ENCODE results near the gene ATP1B3.
"Not testable (repeated sequence)": the region's sequence is repeated elsewhere in the genome, so short reads cannot be mapped to it uniquely, and the experiment has no call there.

Gene ATP1B3

DNA sequence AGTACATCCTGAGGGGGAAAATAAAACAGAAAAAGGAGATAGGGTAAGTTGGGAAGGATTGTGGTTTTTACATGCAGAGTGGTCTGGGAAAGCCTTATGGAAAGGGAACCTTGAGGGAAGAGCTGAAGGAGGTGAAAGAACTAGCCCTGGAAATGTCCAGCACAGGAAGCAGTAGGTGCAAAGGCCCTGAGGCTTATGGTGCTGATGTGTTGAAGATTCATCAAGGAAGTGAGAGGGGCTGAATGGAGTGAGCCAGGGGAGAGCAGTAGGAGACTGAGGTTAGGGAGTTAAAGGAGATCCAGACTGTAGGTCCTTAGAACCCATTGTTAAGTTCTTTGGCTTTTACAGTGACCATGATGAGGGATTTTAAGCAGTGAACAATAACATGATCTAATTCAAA, 33.0 kb downstream of the ATP1B3 start:
- DNase-seq, result no peak

DNA sequence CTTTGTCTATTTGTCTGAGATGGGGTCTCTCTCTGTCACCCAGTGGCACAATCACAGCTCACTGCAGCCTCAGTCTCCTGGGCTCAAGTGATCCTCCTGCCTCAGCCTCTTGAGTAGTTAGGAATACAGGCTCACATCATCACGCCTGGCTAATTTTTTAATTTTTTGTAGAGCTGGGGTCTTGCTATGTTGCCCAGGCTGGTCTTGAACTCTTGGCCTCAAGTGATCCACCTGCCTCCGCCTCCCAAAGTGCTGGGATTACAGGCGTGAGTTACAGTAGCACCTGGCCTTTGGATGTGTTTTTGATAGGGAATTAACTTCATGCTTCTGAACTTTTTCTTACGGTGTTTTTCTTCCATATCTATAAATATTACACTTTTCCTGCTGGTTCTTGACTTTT, 33.5 kb downstream of the ATP1B3 start:
- DNase-seq, result not testable (repeated sequence)

DNA sequence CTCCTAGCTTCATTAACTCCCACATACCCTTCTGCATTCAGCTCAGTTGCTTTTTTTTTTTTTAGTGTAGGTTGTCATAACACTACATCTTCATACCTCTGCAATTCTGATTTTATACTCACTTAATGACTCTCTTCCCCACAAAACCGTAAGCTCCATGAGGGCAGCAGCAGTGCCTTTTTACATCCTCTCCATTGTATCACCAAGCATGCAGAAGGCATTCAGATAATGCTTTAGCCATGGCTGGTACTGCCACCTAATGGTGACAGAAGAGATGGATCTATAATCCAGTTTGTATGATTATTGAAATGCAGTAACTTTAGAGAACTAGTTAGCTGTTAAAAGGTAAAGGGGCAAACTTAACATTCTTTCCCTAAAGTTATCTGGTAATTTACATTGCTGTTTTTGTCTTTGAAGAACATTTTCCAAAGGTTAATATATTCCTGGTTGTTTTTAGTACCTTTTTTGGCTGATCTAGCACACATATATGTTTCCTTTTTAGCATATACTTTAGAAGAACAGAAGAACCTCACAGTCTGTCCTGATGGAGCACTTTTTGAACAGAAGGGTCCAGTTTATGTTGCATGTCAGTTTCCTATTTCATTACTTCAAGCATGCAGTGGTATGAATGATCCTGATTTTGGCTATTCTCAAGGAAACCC, 36.8 kb downstream of the ATP1B3 start:
- no peak for DNase-seq

DNA sequence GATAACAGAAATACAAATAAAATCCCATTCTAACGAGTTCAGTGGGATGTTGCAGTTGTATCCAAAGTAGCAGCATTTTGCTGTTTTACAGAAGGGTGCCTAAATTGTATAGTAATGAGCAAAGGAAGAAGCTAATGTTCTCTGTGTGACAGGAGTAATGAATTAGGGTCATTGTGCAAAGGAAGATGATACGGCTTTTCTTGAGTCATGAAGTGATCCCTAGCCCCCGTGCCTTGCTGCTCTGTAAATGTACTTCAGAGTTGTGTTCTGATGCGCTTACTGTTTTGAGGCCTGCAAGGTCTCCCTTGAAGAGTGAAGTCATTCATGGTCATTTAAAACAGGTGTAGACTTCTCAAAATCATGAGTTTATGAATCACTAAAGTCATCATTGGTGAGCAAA, 37.9 kb downstream of the ATP1B3 start:
- DNase-seq, result no peak

DNA sequence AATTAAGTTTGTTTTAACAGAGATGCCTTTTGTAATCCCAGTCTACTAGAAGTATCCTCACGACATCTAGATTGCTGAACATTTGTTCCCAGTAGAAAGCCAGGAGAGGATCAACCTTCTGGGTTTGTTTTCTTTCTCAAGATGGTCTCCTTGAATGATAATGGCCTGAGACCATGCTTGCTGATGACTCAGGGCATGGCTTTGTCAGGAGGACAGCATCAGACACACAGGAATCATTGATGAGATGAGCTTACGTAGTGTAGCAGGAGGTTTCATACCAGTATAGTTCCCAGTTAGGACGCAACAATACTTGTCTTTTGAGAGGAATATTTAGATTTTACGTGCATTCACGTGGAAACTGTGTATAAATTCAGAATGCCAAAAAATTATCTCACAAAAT, 38.6 kb downstream of the ATP1B3 start:
- no peak for DNase-seq

DNA sequence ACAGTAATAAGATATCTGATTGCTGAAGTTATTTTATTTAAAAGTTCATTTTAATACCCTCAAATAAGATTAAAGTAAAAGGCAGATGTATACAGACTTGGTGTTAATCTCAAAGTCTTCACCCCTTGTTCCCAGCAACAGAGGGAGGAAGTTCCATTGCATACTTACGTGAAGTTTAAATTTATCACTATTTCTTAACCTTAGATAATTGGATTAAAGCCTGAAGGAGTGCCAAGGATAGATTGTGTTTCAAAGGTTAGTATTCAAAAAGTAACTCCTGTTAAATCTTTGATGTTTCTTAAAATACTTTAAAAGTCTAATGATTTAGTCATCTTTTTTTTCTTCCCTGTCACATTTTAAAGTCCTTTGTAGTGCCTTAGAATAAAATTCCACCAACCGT, 39.3 kb downstream of the ATP1B3 start:
- DNase-seq, result no peak

DNA sequence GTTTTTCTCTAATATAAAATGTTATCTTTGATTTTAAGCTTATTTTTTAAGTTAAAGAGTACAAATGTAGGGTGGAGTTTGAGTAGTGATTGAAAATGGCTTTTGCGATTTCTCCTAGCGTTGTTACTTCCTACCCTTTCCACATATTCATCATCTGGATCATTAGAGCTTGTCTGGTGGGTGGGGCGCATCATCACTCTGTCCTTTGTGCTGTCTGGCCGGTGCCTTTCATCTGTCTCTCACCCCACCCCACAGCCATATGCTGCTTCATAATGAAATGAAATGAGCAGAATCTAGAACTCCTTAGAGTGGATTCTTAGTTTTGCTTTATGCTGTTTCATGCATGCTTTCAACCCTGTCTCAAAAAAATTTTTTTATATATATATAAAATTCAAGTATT, 44.3 kb downstream of the ATP1B3 start:
- no peak for DNase-seq

DNA sequence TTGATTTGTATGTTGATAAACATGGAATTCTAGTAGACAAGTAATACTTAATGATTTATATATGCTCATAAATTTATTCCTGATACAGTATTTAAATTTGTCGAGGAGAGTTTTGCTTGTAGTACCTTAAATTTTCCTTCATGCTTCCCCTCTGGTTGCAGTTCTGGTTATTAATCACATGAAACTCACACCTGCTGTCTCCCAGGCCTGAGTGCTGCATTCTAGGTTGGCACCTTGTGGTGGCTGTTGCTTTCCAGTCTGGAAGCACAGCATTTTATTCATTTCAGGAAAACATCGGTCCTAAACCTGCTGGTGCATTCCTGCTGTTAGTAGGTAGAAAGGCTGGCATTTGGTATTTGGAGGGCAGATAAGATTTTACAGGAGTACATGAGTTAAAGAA, 44.9 kb downstream of the ATP1B3 start:
- DNase-seq, result no peak

DNA sequence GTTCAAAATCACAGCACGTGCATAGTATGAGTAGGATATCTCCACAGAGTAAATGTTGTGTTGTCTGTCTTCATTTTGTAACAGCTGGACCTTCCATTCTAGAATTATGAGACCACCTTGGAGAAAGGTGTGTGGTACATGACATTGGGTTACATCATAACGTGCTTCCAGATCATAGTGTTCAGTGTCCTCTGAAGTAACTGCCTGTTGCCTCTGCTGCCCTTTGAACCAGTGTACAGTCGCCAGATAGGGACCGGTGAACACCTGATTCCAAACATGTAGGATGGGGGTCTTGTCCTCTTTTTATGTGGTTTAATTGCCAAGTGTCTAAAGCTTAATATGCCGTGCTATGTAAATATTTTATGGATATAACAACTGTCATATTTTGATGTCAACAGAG, 49.2 kb downstream of the ATP1B3 start:
- DNase-seq, result not testable (repeated sequence)

DNA sequence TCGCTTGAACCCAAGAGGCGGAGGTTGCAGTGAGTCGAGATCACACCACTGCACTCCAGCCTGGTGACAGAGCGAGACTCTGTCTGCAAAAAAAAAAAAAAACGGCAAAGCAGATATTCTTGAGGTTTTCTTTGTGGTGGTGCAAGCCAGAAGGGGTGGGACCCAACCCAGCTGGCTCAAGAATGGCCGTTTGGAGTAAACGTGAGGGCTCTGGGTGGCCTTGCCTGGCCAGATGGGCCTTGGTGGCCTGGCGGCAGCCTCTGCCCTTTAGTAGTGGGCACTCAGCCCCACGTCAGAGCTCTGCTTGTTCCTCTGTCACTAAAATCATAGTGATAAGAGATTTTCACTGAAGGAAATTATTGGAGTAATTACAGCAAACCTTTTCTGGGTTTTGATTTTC, 50.5 kb downstream of the ATP1B3 start:
- no peak for DNase-seq

DNA sequence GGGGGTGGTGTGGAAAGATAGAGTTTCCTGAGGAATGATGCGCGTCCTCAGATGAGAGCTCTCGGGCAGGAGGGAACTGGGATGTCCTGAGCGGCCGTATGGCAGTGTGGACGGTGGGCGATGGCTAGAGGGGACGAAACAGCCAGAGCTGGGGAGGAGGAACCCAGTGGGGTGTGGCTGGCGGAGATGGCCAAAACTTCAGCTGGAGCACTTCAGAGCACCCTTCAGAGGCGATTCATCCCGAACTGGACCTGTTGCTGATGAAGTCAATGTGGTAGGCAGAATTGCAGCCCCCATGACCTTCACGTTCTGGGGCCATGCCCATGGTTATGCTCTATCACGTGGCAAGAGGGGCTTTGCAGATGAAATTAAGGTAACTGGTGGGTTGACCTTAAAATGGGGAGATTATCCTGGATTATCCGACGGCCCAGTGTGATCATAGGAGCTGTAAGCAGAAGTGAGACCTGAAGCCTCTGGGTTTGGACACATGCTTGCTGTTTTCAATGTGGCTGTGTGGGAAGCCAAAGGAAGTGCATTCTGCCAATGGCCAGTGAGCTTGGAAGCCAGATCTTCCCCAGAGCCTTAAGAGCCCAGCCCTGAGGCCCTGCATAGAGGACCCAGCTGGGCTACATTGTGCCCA, 52.3 kb downstream of the ATP1B3 start:
- DNase-seq, result no peak

DNA sequence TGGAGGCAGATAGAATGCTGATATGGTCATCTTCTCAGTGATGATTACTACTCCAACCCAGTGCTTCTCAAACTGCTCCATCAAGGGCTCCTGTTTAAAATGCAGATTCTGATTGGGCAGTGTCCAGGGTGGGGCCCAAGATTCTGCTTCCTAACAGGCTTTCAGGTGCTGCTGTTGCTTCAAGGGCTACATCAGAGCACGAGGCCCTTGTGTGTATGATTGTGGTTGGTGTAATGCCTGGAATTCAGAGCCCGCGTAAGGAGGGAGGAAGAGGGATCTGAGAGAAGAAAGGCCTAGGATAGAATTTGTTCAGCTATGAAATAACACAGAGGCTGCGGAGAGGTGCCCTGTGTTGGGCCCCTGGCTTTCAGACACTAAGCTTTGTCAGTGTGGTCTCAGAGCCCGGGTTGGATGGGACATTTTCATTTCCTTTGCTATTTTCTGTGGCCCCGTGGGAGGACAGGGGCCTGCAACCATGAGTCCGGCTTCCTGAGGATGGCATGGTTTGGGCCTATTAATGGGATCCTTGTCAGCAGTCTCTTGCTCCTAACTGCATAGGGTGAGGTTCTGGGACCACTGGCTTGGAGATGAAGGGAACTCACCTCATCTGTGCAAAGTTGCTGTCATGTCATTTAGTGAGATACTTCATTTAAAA, 53.0 kb downstream of the ATP1B3 start:
- no peak for DNase-seq

DNA sequence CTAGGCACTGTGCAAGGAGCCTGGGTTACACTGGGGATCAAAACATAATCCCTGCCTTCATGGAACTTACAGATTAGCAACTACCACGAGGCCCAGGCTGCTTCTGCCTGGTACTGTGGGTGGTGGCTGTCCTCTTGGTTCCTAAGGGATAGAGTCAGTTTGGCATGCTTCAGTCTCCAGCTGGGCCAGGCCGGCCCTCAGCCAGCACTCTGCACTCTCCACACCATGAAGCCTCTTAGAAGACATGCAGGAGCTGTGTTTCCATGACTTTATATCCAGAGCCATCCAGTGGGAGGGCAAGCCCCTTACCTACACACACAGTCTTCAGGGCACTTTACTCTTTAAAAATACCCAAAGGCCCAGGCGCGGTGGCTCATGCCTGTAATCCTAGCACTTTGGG, 54.4 kb downstream of the ATP1B3 start:
- DNase-seq, result no peak

DNA sequence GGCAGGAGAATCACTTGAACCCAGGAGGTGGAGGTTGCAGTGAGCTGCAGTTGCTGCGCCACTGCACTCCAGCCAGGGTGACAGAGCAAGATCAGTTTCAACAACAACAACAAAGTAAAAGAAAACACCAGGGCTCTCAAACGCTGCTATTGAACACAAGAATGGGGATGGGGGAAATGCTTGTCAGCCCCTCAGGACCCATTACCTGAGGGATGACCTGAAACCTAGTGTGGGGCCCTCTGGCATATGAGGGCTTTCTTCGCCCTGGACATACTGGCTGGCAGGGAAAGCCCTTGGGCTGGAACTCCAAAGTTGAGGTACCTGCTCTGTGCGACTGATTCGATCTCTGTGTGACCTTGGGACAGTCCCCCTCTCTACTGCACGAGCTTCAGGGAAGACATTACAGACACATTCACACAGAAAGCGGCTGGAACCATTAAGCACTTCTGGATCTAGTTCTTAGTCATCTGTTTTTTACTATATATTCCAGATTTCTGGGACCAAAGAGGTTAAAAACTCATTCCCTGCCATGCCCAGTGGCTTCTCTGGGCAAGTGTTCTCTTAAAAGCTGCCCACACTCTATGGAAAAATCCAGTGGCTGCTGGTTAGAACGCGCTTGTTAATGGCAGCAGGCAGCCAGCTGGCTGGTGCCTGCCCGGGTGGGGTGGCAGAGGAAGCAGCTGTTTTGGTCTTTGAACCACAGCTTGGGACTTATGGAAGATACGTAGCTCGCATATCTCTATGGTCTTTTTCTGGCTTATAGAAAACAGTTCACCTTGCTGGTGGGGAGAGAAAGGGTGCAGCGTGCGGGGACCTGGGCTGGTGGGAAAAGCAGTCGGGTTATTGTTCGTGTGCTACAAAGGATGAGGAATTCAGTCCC, 57.2 kb downstream of the ATP1B3 start:
- DNase-seq, result no peak

DNA sequence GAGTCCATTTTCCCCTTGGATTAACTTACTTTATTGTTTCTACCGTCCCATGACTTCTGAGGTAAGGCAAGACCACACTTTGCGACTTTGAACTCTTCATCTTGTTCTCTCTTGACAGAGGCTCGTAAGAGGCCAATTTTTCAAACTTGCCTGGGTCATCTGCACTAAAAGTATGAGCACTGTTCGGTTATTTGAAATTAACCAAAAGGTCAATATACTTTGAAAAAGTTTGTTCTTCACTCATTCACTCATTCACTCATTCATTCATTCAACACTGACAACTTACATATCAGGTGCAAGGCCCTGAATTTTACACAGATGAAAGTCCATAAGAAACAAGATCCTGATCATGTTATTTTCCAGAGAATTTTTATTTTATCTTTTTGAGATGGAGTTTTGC, 57.9 kb downstream of the ATP1B3 start:
- no peak for DNase-seq

DNA sequence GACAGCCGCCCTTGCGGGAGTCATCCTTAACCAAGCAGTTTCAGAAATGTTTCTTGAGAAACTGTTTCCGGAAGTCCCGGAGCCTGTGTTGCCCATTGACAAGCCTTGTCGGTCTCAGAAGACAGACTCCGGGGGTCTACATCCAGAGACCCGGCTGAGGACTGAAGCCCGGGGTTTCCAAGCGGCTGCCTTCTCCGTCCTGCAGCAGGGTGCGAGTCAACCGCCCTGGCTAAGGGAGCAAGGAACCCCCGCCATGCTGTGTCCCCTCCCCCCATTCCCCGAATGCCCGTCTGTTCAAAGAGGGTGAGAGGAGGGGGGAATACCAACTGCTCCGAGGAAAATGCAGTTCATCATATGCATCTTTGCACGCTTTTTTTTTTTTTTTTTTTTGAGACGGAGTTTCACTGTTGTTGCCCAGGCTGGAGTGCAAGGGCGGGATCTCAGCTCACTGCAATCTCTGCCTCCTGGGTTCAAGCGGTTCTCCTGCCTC, 61.6 kb downstream of the ATP1B3 start:
- DNase-seq, result no peak

DNA sequence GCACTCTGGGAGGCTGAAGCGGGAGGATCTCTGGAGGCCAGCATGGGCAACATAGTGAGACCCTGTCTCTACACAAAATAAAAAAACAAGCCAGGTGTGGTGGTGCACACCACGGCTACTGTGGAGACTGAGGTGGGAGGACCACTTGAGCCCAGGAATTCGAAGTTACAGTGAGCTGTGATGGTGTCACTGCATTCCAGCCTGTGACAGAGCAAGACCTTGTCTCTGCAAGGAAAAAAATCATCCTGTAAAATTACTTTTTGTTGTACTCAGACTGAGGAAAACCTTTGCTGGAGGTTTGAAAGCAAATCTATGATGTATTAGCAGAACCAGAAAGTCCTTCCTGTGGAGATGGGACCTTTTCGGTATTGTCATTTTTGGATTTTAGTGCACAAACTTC, 63.3 kb downstream of the ATP1B3 start:
- no peak for DNase-seq

DNA sequence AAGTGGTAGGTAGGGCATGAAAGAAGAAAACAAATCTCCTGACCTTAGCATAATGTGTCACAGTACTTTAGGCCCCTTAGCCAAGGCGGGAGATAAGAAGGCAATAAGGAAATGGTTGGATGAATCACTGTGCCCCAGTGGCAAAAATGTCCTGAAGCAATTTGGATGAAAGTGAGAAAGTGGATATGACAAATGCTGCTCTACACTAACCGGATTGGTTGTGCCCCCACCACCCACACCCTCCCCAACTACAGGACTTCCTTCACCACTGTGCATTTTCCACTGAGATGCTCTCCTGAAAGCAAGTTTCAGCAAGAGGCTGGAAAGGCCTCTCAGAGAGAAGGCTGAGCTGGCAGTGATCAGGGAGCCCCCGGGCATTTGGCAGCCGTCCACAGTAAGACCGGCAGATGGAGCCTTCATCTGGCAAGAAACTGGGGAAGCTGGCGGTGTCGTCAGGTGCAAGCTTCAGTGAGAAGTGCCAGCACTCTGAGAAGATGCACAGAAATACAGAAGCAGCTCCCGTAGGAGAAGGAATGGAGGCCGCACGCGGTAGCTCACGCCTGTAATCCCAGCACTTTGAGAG, 63.8 kb downstream of the ATP1B3 start:
- DNase-seq, result peak; percentile 36

DNA sequence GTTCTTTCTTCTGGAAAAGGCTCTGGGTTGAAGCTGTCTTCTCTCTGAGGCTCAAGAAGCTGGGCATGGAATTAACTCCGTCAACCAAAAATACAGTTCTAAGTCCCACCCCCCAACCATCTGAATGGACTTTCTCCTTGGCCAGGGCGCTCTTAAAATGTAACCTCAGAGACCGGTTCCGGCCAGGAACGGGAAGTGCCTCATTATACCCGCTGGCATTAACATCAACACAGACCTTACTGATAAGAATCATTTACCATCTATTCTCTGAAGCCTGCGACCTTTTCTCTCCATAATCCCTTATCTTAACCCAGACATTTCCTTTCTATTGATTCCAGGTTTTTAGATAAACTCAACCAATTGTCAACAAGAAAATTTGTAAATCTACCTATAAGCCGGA, 64.7 kb downstream of the ATP1B3 start:
- DNase-seq, result no peak

DNA sequence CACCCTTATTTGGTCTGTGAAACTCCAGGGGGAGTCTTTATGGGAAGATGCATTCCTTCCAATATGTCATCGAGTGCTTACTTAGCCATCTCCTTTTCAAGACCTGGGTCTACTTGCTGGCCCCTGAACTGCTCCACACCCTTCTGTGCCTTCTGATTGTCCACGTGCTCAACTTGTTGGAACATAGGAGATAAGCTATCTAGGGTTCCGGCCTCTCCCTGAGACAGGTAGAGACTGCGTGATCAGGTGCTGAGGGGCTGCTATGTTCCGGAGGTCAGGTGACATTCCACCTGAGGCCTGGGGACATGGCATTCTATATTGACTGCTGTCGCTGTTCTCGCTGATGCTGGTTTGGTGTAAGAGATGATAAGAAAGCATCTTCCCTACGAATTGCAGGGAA, 65.6 kb downstream of the ATP1B3 start:
- DNase-seq, result no peak

DNA sequence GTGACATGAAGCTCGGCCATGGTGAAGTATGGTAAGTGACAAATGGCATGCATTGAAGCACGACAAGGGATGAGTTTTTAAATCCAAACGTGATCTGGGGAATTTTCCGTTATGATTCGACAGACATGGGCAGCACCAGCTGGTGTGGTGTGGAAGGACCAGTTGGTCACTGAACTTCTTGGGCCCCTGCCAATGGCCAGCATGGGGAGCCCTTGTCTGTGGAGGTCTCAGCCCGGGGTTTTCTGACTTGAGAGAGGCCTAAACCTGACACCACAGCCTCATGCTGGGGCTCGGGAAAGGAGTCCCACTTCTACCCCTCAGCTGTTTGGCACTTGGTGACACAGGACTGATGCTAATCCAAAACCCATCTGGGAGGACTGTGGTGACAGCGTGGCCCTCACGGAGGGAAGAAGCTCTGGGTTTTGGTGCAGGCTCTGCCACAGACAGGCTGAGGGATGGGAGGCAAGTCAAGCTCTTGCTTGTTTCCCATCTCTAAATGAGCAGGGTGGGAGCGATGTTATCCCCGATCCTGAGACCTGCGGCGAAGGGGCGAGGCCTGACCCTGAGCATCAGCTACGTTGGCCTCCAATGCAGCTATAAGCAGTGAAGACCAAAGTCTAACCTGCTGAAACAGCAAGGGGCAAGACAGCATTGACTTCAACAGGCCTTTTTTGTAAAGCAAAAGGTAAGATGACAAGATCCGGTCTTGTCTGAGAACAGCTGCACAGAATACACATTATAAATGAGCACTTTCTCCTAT, 69.5 kb downstream of the ATP1B3 start:
- DNase-seq, result no peak

DNA sequence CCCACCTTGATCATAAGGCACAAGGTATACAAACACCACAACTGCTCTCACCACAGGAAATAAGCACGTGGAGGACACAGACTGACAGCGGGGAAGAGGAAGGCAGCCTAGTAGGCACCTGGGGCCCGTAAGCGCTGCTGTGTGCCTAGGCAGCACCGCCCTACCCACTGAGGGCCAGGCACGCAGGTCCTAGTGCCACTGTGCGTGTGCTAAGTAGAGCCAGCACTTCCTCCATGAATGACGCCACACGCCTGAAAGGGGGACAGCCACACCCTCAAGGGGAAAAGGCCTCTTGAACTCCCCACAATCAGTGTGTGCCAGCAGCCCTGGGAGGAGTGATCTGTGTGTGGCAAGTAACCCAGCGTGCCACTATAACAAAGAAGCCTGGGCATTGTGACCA, 73.0 kb downstream of the ATP1B3 start:
- no peak for DNase-seq
